Measurements from ENCODE around the gene ARG2.

The ARG2 gene

GRCh38 chr14:67619446-67620216 lies at the start of gene ARG2:
ARG2 (plus strand) TSS chr14:67619920; CDS start chr14:67619978, 58 bp downstream.
- peak; percentile 96 to 97 for DNase-seq

GRCh38 chr14:67570453-67570852 lies 49.3 kb upstream of the ARG2 start:
- no peak for DNase-seq

GRCh38 chr14:67571275-67571990 lies 48.3 kb upstream of the ARG2 start:
- peak; percentile 62 for DNase-seq

DNA sequence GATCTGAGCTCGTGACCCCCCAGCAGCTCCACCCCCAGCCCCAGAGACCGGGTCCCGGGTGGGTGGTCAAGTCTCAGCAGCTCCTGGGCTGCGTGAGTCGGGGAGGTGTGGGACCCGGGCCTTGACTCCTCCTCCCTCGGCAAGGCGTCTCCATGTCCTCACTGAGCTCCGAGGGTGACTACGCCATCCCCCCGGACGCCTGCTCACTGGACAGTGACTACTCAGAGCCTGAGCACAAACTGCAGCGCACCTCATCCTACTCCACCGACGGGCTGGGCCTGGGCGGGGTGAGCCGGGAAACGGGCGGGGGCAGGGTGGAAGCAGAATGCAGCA lies 47.8 kb upstream of the ARG2 start:
- no peak for DNase-seq

- no peak for DNase-seq
These were observed 47.1 kb upstream of the ARG2 start for GRCh38 chr14:67572608-67573007.

DNA sequence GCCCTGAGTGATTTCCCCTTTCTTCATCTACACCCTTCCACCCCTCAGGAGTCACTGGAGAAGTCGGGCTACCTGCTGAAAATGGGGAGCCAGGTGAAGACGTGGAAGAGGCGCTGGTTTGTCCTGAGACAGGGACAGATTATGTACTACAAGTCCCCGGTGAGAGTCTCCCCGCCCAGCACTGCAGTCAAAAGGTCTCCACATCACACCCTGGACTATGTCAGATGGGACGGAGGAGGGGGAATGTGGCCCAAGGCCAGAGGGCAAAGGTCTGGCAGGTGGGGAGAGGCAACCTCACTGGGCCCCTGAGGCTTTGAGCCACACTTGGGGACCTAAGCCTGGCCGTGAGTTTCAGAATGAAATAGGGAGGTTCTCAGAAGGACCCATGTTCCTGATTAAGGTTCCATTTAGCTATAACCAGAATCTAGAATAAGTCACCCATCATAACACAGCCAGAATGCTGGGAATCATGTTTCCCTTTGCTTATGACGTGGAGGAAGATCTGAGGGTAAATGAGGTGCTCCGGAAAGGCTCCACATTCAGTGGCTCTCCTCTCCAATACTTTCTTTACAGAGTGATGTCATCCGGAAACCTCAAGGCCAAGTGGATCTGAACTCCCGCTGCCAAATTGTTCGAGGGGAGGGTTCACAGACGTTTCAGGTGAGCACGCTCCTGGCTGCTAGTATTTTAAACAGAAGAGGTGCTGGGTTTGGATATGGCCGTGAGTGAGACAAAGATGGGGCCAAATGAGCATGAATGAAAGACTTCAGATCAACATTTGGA lies 46.3 kb upstream of the ARG2 start:
- DNase-seq = no peak

GRCh38 chr14:67574156-67574555 lies 45.6 kb upstream of the ARG2 start:
- DNase-seq = no peak

GRCh38 chr14:67574806-67575205 lies 44.9 kb upstream of the ARG2 start:
- no peak for DNase-seq

DNA sequence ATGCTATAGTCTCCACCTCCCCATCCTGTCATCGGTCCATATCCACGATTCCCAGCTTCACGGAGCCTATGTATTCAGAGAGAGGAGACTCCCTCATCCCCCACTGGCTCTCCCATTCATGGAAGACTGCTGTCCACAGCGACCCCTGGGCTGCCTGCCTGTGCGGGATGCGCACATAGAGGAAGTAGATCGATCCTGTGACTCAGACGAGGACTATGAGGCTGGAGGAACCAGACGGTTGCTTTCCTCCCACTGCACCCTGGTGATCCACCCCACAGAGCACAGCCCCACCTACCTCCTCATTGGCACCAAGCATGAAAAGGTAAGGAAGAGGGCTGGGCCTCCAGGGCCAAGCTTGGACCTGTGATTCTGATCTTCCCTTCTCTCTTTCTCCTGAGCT lies 44.0 kb upstream of the ARG2 start:
- no peak for DNase-seq

GRCh38 chr14:67576216-67576955 lies 43.3 kb upstream of the ARG2 start:
- DNase-seq = no peak

DNA sequence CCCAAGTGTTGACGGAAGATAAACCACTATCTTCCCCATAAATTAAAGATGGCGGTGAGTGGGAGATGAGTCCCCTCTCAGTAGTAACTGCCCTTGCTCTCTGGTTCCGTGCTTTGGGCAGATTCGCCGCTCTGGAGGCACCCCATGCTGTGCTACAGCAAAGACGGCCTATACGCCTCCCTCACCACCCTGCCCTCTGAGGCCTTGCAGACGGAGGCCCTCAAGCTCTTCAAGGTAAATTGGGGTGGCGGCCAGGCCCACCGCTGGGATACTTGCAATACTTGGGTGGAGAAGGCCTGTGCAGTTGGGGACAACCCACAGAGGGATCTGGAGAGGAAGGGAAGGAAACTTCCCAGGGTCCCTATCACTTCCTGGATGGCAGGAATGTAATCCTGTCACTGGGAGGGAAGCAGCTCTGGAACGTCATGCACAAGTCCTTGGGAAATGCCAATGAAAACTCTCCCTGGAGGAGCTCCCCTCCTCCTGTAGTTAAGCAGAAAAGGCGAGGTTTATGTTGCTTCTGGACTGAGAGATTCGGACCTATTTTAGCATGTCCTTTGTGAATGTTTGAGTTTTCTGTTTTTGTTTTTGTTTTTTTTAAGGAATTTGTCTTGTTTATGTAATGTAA lies 42.4 kb upstream of the ARG2 start:
- DNase-seq = no peak

DNA sequence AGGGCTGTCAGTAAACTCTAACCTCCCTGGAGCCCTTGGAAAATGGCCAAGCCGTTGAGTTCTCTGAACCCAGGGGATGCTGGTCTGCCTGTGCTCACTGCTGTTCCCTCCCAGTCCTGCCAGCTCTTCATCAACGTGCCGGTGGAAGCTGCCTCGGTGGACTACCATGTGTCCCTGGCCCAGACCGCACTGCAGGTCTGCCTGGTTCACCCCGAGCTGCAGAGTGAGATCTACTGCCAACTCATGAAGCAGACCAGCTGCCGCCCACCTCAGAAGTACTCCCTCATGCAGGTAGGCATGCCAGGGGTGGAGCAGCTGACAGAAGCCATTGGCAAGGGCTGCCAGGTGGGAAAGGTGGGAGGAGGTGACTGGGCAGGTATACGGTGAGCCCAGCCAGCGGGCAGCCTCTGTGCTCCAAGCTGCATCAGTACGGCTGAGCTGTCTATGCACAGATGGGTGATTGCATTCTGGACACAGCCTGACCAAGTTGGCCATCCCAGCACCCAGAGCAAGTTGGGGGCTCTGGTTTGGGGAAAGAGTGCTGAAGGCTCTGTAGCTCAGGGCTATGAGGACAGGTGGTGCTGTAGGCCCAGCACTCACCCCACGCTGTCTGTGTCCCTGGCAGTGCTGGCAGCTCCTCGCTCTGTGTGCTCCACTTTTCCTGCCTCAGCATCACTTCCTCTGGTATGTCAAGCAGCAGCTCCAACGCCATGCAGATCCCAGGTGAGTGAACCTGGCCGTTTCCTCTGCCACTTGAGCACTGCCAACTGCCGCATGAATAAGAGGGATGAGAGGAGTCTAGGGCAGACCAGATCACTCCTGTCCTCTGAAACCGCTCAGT lies 41.6 kb upstream of the ARG2 start:
- no peak for DNase-seq

GRCh38 chr14:67579040-67579439 lies 40.7 kb upstream of the ARG2 start:
- no peak for DNase-seq

GRCh38 chr14:67579636-67580035 lies 40.1 kb upstream of the ARG2 start:
- DNase-seq = no peak

DNA sequence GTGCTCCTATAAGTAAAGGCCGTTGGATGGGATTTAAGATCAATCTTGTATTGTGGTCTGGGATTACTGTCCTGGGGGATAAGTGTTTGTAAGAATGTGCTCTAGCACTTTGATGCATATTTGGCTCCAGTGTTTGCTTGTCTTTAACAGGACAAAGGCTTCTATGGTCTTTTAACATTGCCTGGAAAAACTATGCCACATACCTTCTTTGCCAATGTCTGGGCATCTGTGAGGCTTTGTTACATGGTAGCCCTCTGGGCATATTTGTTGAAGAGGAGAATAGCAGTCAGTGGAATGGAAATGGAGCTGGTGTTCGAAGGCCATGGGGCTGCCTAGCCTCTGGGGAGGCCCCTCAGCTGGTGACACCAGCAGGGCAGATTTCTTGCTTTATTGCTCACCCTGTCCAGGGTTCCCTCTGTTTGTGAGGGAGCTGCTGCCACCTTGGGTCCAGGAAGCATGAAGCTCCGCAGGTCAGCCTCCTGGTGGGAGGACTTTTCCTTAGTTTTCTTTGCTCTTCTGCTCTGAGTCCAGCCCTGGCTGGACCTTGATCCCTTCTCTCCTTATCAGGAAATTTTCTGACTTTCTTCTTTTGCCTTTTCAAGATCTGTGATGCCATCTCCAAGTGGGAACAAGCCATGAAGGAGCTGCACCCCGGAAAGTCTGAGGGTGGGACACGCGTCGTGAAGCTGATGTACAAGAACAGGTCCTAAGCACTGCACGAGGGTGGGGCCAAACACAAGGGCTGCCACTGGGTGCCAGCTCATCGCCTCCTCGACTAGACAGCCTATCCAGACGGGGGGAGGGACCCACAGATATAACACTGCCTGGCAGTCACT lies 39.2 kb upstream of the ARG2 start:
- DNase-seq = no peak

GRCh38 chr14:67581643-67582042 lies 38.1 kb upstream of the ARG2 start:
- no peak for DNase-seq

- no peak for DNase-seq
These were observed 37.7 kb upstream of the ARG2 start for GRCh38 chr14:67582061-67582460.

DNA sequence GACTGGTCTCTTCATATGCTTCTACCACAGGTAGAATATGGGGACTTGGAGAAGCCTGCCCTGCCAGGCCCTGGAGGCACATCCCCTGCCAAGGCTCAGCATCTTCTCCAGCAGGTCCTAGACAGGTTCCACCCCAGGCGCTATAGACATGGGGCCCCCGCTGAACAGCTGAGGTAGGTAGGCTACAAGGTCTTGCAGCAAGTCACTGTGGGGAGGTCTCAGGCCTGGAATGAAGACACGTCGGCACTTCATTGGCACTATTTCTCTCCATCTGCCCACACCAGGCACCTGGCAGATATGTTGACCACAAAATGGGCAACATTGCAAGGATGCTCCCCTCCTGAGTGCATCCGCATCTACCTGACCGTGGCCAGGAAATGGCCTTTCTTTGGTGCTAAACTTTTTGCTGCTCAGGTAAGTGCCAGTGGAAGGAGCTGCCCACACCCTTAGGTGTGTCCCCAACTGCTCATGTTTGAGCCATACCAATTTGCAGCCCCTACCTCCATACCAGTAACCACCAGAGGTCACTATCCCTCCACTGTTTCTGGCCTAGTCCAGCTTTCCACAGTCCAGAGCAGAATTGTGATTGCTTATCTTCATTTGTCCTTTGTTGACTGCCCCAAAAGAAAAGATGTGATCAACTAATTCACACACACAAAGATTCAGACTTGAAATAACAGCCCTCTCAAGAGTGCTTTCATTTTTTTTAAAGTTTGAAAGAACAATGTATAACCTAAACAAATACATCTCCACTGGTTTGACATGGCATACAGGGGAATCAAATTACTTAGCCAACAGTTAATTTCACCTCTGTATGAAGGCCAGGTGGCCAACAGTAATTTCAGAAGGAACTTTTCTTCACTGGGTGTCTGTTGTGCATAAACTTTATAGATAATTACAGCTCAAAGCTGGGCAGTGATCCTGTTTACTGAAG lies 35.7 kb upstream of the ARG2 start:
- DNase-seq = peak in 1 of 2 experiments; percentile 6

- DNase-seq = no peak
These were observed 34.7 kb upstream of the ARG2 start for GRCh38 chr14:67584978-67585377.
